Uterus (tissue), 2 donors: ENCODE measurements around the gene SUMO1.

ENCODE experiments used
- POLR2A ChIP-seq, 2 donors: fragments of 450-650 bp; IDR thresholded peaks; one replicate each; pipeline ENCODE4 v1.6.1; 2016; ENCODE audit warnings: antibody characterized with exemption in 2 of 2, mild to moderate bottlenecking in 1 of 2, moderate library complexity in 1 of 2
- TF ChIP-seq, protein P1 (sequence below), 4 experiments: fragments of 200-600 bp in 2 of 4; fragments of 450-650 bp in 2 of 4; sonication (generic) in 2 of 4; IDR thresholded peaks; one replicate each; pipeline ENCODE4 v1.5.1; 2016 to 2019; ENCODE audit warnings: antibody characterized with exemption in 4 of 4, mild to moderate bottlenecking in 2 of 4, moderate library complexity in 1 of 4

DNA sequence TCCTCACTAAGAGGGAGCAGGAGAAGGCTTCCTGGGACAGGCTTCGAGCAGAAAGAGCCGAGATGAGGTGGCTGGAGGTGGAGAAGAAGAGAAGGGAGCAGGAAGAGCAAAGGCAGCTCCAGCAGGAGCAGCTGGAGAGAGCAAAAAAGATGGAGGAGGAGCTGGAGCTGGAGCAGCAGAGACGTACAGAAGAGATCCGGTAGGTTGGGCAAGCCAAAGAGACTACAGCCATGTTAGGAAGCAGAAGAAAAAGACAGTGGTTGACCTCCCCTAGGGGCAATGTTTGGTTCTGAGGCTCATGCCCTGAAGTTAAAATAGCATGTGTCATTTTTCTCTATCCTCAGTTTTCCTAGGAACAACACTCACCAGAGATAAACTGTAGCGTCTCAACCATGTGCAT, 45.1 kb downstream of the SUMO1 start:
- TF ChIP-seq POLR2A (IDR thresholded peaks at IDR 0.05): no peak
- TF ChIP-seq, protein P1, sequence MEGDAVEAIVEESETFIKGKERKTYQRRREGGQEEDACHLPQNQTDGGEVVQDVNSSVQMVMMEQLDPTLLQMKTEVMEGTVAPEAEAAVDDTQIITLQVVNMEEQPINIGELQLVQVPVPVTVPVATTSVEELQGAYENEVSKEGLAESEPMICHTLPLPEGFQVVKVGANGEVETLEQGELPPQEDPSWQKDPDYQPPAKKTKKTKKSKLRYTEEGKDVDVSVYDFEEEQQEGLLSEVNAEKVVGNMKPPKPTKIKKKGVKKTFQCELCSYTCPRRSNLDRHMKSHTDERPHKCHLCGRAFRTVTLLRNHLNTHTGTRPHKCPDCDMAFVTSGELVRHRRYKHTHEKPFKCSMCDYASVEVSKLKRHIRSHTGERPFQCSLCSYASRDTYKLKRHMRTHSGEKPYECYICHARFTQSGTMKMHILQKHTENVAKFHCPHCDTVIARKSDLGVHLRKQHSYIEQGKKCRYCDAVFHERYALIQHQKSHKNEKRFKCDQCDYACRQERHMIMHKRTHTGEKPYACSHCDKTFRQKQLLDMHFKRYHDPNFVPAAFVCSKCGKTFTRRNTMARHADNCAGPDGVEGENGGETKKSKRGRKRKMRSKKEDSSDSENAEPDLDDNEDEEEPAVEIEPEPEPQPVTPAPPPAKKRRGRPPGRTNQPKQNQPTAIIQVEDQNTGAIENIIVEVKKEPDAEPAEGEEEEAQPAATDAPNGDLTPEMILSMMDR (IDR thresholded peaks at IDR 0.05): no peak
